ENCODE results near the gene CADM3. TPM values are rescaled to one million over a fixed set of nuclear protein-coding genes. Genes with fewer than 3 reads are reported as not detected.

The CADM3 gene
- total RNA-seq, 1 experiment from 2014 or later = not detected

DNA sequence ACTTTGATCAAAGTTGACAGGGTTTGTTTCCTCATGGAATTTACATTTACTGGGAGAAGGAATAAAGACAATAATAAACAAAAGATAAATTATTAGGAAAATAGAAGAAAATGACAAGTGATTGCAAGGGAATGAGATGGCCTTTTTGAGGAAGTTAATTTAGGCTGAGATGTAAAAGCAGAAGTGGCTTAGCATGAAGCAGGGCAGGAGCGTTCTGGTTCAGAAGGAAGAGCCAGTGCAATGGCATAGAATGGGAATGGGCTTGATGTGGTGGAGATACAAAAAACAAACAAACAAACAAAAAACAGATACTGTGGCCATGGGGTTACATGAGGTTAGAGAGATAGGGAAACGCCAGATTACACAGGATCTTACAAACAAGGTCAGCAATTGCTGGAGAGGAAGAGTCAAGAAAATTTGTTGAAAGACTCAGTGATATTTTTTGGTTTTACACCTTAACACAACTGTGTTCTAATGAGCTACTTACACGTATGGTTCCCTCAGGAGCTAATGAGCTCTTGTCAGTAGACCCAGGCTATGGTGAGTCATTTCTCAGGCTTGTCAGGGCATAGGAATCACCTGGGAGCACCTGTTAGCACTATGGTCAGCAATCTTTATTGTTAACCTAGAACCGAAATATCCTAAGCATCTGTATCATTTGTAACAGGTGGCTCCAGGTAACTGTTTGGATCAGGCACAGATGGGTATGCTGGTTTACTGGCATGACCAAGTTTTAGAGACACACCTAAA lies 8.7 kb upstream of the CADM3 start:
- Histone ChIP-seq H3K4me3 (no peak overlapping the region), H3K27me3 (replicated peaks) (peaks cover 3% of the 10 kb centered on the region), H3K9me3 (replicated peaks) (no peaks in the 10 kb centered on the region), H3K27ac (no peak overlapping the region), H3K36me3 (no peaks in the 10 kb centered on the region), H3K4me1 (replicated peaks) (no peaks in the 10 kb centered on the region)
- no peak for DNase-seq (ENCODE audit: low read depth in 1 of 2, low spot score in 2 of 2)

DNA sequence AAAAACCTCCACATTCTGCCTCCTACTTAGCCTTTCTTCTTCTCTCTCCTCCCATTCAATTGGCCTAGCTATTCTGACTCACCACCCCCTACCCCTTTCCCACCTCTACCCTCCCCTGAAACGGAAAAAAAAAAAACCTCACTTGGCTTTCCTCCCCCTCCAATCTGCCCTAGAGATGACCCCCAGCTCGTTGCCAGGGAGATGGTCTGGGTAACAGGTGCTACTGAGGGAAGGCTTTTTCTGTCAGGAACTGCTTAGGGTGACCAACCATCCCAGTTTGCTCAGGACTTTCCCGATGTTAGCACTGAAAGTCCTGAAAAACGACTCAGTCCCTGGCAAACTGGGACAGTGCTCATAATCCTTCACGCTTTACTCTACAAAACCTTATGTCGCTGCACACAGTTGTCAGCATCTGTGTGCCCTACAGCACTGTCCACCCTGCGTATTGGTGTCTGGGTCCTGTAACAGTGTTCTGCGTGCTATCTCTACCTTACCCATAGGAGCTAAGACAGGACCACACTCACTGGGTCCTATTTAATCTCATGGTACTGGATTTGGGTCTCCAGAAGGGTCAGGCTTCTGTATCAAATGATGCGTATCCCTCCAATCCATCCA lies 7.7 kb upstream of the CADM3 start:
- Histone ChIP-seq H3K4me1 (replicated peaks) (no peaks in the 10 kb centered on the region), H3K36me3 (no peaks in the 10 kb centered on the region), H3K27me3 (replicated peaks) (peaks cover 12% of the 10 kb centered on the region), H3K27ac (no peak overlapping the region), H3K9me3 (replicated peaks) (no peaks in the 10 kb centered on the region), H3K4me3 (no peak overlapping the region)
- no peak for DNase-seq (ENCODE audit: low read depth in 1 of 2, low spot score in 2 of 2)

DNA sequence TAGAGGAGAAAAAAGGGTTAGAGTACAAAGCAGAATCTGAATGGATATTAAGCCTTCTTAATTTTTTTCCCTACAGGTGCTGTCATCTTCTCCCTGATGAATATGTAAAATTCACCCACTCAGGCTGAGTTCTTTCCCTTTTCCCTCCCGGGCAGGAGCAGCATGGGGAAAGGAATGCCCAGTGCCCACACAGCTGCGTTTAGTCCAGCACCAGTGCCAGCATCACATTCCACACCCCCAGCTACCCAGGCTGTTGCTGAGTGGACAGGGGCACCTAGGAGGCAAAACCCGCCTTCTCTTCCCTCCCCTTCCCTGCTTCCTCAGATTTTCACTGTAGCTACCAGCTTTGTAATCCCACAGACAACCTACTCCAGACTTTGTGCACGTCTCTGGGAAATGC lies 3.4 kb upstream of the CADM3 start:
- Histone ChIP-seq H3K36me3 (no peaks in the 10 kb centered on the region), H3K27ac (no peak overlapping the region), H3K4me3 (no peak overlapping the region), H3K4me1 (replicated peaks) (no peaks in the 10 kb centered on the region), H3K27me3 (replicated peaks) (peaks cover 45% of the 10 kb centered on the region), H3K9me3 (replicated peaks) (no peaks in the 10 kb centered on the region)
- no peak for DNase-seq (ENCODE audit: low read depth in 1 of 2, low spot score in 2 of 2)

DNA sequence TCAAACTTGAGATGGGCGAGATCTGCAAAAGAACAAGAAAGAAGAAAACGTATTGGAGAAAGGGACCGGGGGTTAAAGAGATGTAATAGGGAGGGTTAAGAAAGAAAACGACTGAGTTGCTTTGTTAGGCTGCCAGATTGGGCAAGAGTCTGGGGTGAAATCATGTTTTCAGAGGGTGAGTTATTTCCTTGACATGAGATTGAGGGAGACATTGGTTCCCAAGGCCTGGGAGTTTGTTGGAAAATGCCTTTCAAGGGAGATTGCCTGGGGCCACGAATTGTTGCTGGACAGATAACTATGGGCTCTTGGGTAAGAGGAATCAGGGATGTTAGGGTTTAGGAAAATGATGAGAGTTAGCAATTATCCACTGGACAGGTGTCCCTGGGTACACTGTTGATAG lies 776 bp upstream of the CADM3 start:
- H3K27me3 ChIP-seq (replicated peaks) = peaks cover 48% of the 10 kb centered on the region

DNA sequence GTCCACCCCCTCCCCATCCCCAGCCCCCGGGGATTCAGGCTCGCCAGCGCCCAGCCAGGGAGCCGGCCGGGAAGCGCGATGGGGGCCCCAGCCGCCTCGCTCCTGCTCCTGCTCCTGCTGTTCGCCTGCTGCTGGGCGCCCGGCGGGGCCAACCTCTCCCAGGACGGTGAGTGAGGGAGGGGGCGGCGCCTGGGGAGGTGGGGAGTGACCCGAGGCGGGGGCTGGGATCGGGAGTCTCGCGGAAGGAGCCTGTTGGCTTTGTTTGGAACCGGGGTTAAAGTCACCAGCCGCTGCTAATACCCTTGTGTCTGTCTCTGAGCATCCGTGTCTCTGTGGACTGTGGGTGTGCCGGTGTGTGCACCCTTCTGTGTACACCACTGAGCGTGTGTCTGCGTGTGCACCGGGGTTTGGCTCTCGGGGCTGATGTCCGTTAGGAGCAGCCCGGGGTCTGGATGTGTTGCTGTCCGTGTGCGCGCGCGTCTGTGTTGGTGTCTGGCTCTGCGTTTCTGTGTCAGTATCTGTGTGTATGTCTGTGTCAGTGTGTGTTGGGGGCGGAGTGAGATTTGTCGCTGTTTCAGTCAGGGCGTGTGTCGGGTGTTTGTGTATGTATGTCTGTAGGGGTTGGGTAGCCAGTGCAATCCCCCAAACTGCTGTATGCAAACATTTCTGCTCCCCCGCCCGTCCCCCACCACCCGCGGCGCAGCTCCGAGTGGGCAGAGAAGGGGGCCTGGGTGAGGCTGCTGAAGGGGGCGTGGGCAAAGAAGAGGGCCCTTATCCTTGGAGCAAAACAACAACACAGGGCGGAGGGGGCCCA lies 480 bp downstream of the CADM3 start:
- Histone ChIP-seq H3K4me1 (replicated peaks) (no peaks in the 10 kb centered on the region), H3K36me3 (no peaks in the 10 kb centered on the region), H3K4me3 (no peak overlapping the region), H3K27ac (no peak overlapping the region), H3K27me3 (replicated peaks) (peaks cover 48% of the 10 kb centered on the region), H3K9me3 (replicated peaks) (no peaks in the 10 kb centered on the region)
- no peak for DNase-seq (ENCODE audit: low read depth in 1 of 2, low spot score in 2 of 2)

More for the DNA sequence above, 776 bp upstream of the CADM3 start:
- Histone ChIP-seq H3K9me3 (replicated peaks) (no peaks in the 10 kb centered on the region), H3K27ac (no peak overlapping the region), H3K4me3 (no peak overlapping the region), H3K4me1 (replicated peaks) (no peaks in the 10 kb centered on the region), H3K36me3 (no peaks in the 10 kb centered on the region)
- DNase-seq (ENCODE audit: low read depth in 1 of 2, low spot score in 2 of 2) = no peak

DNA sequence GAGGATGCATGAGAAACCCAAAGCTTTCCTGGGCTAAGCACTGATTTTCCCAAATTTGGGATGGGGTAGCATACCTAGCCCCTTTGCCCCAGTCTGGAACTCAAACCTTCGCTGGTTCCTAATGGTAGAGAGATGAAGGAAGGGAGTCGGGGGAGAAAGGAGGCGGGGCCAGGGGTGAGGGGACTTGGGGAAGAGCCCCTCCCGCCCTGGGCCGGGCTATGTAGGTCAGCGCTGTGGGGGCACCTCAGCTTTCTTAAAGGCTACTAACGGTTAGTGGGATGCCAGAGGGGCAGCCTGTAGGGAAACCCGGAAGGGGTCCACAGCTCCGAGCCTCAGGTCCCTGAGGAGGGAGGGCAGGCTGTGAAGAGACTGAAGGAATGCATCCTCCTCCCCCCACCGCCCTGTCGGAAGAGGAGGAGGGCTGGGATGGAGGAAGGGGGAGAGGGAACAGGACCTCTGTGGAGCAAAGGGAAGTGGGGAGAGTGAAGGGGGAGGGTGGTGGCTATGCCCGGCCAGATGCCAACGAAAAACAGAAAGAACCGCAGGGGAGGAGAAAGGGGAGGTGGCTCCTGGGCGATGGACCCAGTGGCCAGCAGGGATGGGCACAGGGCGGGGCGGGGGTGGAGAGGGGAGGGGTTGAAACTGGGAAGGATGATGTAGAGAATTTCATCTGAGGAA lies 1.3 kb downstream of the CADM3 start:
- no peak for DNase-seq (ENCODE audit: low read depth in 1 of 2, low spot score in 2 of 2)
- no peak overlapping the region for H3K27ac ChIP-seq

DNA sequence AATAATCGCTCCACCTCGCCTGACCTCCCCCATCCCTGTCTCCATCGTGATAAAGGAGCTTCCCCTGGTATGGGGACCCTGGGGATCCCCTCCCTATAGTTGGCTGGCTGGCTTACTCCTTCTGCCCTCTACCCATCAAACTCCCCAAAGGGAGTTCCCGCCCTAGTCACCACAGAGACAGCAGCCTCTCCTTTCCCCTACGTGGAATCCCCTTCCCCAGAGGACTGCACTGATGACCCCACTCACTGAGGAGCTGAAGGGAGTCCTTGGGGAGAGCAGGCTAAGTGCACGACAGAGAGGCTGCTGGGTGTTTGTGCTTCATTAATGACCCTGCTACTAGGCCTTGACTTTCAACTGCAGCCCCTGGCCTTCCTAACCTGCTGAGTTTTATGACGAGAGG lies 1.9 kb downstream of the CADM3 start:
- Histone ChIP-seq H3K36me3 (no peaks in the 10 kb centered on the region), H3K27me3 (replicated peaks) (peaks cover 39% of the 10 kb centered on the region), H3K27ac (no peak overlapping the region), H3K4me1 (replicated peaks) (no peaks in the 10 kb centered on the region), H3K4me3 (no peak overlapping the region), H3K9me3 (replicated peaks) (no peaks in the 10 kb centered on the region)
- no peak for DNase-seq (ENCODE audit: low read depth in 1 of 2, low spot score in 2 of 2)

More for the DNA sequence above, 1.3 kb downstream of the CADM3 start:
- H3K4me1 ChIP-seq (replicated peaks) = no peaks in the 10 kb centered on the region
- no peaks in the 10 kb centered on the region for H3K36me3 ChIP-seq
- no peaks in the 10 kb centered on the region for H3K9me3 ChIP-seq (replicated peaks)
- no peak overlapping the region for H3K4me3 ChIP-seq
- H3K27me3 ChIP-seq (replicated peaks) = peaks cover 44% of the 10 kb centered on the region

DNA sequence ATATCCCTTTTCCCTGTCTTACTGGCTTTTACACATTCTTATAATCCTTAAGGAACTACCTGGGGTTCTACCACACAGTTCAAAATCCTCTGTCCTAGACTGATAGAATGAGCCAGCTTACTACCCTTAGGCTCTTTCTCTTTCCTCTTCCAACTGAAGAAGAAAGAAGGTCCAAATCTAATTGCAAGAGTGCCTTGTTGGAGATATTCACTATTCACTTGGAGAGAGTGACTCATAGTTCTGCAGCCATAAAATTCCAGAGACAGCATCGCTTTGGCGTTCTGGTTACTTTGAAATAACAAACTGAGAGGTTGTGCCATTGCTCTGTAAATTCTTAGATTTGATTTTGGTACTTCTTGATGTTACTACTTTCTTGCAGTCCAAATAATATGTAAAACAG lies 4.2 kb downstream of the CADM3 start:
- no peak overlapping the region for H3K27ac ChIP-seq
- H3K9me3 ChIP-seq (replicated peaks) = no peaks in the 10 kb centered on the region
- no peaks in the 10 kb centered on the region for H3K4me1 ChIP-seq (replicated peaks)
- H3K27me3 ChIP-seq (replicated peaks) = peaks cover 21% of the 10 kb centered on the region
- no peak for DNase-seq (ENCODE audit: low read depth in 1 of 2, low spot score in 2 of 2)
- H3K36me3 ChIP-seq = no peaks in the 10 kb centered on the region
- H3K4me3 ChIP-seq = no peak overlapping the region

DNA sequence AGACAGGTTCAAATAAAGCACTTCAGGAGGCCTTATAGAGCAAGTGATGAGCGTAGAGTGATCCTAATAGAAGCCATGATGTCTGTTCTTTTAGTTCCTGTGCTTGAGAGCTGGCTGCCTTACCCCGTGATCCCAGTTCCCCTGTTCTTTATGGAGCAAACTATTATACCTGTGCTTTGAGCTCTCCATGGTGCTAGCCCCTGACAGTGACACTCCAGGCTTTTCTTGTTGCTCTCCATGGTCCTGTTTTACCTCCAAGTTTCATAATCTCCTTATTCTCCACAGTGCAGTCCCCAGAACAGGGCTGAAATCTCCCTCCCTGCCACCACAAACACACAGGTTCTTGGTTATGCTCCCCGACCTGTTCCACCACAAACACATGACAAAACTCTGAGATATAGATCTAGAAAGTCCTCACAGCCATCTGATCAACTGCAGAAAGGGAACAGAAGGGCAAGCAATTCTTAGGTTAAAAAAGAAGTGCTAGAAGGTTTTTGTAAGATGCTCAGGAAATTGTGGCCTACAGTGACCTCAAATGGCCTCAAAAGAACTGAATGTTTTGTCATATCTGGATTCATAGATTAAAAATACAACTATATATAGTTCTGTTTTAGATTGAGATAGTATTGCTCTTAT lies 6.0 kb downstream of the CADM3 start:
- peak in 1 of 2 experiments; percentile 13 for DNase-seq (ENCODE audit: low read depth in 1 of 2, low spot score in 2 of 2)
- Histone ChIP-seq H3K27ac (no peak overlapping the region), H3K4me1 (replicated peaks) (no peaks in the 10 kb centered on the region), H3K36me3 (no peaks in the 10 kb centered on the region), H3K27me3 (replicated peaks) (peaks cover 8% of the 10 kb centered on the region), H3K4me3 (no peak overlapping the region), H3K9me3 (replicated peaks) (no peaks in the 10 kb centered on the region)

DNA sequence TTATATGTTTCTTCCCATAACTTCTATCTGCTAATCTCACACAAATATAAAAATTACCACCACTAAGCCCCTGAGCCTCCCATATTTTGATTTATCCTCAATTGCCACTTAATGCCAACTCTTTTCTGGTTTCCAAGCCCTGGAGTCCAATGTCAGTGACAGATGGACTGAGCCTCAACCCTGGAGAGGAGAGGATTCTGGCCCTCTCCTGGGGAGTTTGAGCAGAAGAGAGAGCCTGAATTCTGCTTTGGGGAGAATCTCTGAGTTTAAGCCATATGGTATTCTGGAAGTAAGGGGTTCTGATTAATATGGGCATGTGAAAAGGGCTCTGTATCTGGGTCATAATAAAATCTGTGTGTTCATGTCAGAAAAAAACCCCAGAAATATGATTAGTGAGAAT lies 8.5 kb downstream of the CADM3 start:
- Histone ChIP-seq H3K27me3 (replicated peaks) (peaks cover 3% of the 10 kb centered on the region), H3K27ac (no peak overlapping the region), H3K9me3 (replicated peaks) (no peaks in the 10 kb centered on the region), H3K36me3 (no peaks in the 10 kb centered on the region), H3K4me3 (no peak overlapping the region), H3K4me1 (replicated peaks) (no peaks in the 10 kb centered on the region)
- no peak for DNase-seq (ENCODE audit: low read depth in 1 of 2, low spot score in 2 of 2)

DNA sequence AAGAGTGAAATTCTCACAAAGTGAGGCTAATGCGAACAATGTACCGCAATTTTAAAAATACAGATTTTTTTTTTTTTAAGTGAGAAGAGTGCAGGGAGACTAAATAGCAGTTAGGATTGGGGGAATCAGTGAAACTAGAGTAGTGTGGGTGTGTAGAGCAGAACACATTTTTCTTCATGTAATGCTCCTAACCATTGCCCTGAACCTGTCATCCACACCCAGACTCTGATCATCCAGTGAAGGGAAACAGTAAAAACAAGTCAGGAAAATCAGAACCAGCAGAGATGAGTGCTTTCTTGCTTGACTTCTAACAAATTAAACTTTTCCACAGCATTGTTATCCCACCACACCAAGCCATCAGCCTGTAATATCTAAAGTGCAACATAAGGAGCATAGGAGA lies 9.1 kb downstream of the CADM3 start:
- H3K9me3 ChIP-seq (replicated peaks) = no peaks in the 10 kb centered on the region
- H3K4me3 ChIP-seq = no peak overlapping the region
- H3K4me1 ChIP-seq (replicated peaks) = no peaks in the 10 kb centered on the region
- no peaks in the 10 kb centered on the region for H3K36me3 ChIP-seq
- DNase-seq (ENCODE audit: low read depth in 1 of 2, low spot score in 2 of 2) = no peak
- H3K27me3 ChIP-seq (replicated peaks) = peaks cover 2% of the 10 kb centered on the region; the same call in 1 of the 2 replicates
- H3K27ac ChIP-seq = no peak overlapping the region

DNA sequence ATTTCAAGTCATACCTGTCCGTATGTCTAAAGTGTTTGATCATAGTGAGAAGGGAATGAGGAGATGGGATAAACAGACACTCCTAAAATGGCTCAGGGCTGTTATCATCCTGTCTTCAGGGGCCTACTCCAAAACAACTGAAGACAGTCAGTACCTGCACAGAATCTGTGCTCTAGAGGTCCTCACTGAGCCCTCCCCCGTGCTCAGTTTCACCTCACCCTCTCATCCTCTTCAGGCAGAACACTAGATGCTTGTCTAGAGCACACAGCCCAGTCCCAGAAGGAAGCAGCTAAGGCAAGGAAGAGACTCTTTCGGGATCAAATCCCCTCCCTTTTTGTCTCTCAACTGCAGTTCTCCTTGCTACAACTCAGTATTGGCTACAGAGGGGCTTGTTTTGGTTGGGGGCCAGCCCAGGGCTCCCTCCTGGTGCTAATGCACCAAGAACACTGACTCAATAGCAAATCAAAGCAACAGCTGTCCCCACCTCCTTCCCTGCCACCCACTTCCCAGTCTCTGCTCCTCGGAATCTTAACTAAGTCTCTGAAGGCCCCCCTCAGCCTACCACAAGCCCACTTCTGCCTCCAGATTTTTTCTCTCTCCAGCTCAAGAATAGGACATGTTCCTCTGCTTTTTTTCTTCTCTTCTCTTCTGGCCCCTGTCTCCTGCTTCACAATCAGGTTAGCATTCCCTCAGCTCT lies 10.1 kb downstream of the CADM3 start:
- Histone ChIP-seq H3K36me3 (no peaks in the 10 kb centered on the region), H3K4me3 (no peak overlapping the region)
- DNase-seq (ENCODE audit: low read depth in 1 of 2, low spot score in 2 of 2) = no peak

DNA sequence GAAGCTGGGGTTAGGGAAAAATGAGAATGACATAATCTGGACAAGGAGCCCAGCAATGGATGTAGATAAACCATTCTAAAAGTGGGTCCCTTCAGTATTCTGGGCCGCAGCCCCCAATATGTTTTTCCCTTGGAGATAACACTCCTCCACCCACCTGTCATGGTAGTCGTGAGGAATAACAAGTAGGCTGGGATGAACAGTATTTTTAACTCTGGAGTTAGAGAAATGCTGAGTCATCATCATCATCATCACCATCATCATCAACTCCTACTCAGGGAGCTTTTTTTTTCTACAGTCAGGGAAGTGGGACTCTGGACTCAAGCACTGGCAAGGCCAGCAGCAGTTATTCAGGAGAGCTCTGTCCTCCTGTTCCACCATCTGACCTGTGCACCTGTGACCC lies 12.8 kb downstream of the CADM3 start:
- Histone ChIP-seq H3K4me1 (replicated peaks) (no peaks in the 10 kb centered on the region), H3K9me3 (replicated peaks) (no peaks in the 10 kb centered on the region), H3K27ac (no peak overlapping the region), H3K27me3 (replicated peaks) (peaks cover 15% of the 10 kb centered on the region), H3K4me3 (no peak overlapping the region), H3K36me3 (no peaks in the 10 kb centered on the region)
- no peak for DNase-seq (ENCODE audit: low read depth in 1 of 2, low spot score in 2 of 2)

More for the DNA sequence above, 10.1 kb downstream of the CADM3 start:
- H3K4me1 ChIP-seq (replicated peaks) = no peaks in the 10 kb centered on the region
- H3K27ac ChIP-seq = no peak overlapping the region
- H3K9me3 ChIP-seq (replicated peaks) = no peaks in the 10 kb centered on the region
- peaks cover 2% of the 10 kb centered on the region; the same call in 1 of the 2 replicates for H3K27me3 ChIP-seq (replicated peaks)

Data from SJSA1 (cell line).